ENCODE results near the gene TLL1. TPM values are rescaled to one million over a fixed set of nuclear protein-coding genes. Genes with fewer than 3 reads are reported as not detected.

The TLL1 gene
- total RNA-seq, 1 donor from 2014 or later, result 7.9 TPM

DNA sequence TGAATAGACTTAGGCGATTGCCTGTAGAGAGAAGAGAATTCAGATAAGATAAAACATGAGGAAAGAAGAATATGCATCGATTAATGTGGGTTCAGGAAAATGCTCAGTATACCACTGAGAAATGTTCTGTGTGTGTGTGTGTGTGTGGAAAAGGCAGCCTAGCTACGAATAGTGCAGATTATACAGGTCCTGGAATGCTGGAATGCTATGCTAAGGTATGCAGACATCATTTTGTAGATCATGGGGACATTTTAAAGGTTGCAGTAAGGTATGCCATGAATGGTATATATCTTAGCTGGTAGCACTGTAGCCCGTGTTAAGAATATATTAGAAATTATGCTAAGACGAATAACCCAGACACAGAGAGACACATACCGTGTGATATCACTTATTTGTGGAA lies 267.9 kb downstream of the TLL1 start:
- H3K27me3 ChIP-seq, result no peaks in the 10 kb centered on the region
- intact Hi-C loops (cut with DNase I), result no loop called here

DNA sequence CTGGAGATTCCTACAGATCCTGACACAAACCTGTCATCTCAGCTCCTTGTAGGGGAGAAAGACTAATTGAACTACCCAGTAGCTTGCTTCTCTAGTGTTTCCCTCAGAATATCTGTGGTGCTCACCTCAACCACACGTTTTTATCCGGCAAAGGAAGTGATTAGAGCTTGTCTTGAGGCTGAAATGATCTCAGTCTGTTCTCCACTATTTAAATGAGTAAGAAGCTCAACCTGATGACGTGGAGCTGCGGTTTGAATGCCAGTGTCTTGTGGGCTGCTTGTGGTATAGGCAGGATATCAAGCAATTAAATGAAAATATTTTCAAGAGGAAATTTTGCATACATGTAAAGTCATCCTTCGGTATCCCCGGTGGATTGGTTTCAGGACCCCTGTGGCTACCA lies 270.2 kb downstream of the TLL1 start:
- Histone ChIP-seq H3K4me3 (no peak overlapping the region), H3K9me3 (no peaks in the 10 kb centered on the region), H3K27me3 (no peaks in the 10 kb centered on the region), H3K27ac (no peak overlapping the region), H3K4me1 (no peaks in the 10 kb centered on the region), H3K36me3 (no peaks in the 10 kb centered on the region)
- TF ChIP-seq POLR2AphosphoS5 (IDR thresholded peaks at IDR 0.05; ENCODE audit: insufficient read depth in 1 of 2, low read depth in 1 of 2), result no peak
- TF ChIP-seq, protein P1, sequence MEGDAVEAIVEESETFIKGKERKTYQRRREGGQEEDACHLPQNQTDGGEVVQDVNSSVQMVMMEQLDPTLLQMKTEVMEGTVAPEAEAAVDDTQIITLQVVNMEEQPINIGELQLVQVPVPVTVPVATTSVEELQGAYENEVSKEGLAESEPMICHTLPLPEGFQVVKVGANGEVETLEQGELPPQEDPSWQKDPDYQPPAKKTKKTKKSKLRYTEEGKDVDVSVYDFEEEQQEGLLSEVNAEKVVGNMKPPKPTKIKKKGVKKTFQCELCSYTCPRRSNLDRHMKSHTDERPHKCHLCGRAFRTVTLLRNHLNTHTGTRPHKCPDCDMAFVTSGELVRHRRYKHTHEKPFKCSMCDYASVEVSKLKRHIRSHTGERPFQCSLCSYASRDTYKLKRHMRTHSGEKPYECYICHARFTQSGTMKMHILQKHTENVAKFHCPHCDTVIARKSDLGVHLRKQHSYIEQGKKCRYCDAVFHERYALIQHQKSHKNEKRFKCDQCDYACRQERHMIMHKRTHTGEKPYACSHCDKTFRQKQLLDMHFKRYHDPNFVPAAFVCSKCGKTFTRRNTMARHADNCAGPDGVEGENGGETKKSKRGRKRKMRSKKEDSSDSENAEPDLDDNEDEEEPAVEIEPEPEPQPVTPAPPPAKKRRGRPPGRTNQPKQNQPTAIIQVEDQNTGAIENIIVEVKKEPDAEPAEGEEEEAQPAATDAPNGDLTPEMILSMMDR (IDR thresholded peaks at IDR 0.05), result no peak
- intact Hi-C loops (cut with DNase I), result no loop called here
- no peak for DNase-seq (ENCODE audit: extremely low spot score in 2 of 2)

More for the DNA sequence above, 267.9 kb downstream of the TLL1 start:
- H3K4me1 ChIP-seq, result no peaks in the 10 kb centered on the region
- H3K36me3 ChIP-seq, result no peaks in the 10 kb centered on the region
- H3K9me3 ChIP-seq, result no peaks in the 10 kb centered on the region
- TF ChIP-seq, protein P1 (IDR thresholded peaks at IDR 0.05), result no peak
- TF ChIP-seq POLR2A (IDR thresholded peaks at IDR 0.05) (no peak), POLR2AphosphoS5 (IDR thresholded peaks at IDR 0.05; ENCODE audit: insufficient read depth in 1 of 2, low read depth in 1 of 2) (no peak)
- no peak overlapping the region for H3K27ac ChIP-seq
- no peak for DNase-seq (ENCODE audit: extremely low spot score in 2 of 2)
- H3K4me3 ChIP-seq, result no peak overlapping the region

DNA sequence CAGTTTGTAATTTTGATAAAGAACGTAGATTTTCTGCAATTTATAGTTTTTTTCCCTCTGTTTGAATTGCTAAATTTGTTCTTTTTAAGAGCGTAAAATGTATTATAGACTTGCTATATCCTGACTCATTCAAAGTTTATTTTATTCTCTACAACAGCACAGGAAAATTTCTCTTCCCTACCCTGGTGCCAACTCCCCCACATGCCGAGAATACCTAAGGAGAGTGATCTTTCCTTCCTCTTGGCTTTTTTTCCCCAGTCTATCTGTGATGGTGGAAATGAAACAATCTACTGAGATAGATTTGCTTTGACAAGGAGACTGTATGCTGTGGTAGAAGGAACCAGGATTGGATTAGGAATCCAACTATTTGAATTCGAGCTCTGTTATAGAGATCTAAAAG lies 271.6 kb downstream of the TLL1 start:
- no peaks in the 10 kb centered on the region for H3K9me3 ChIP-seq
- TF ChIP-seq POLR2AphosphoS5 (IDR thresholded peaks at IDR 0.05; ENCODE audit: insufficient read depth in 1 of 2, low read depth in 1 of 2), result no peak
- no peak for TF ChIP-seq POLR2A (IDR thresholded peaks at IDR 0.05)
- TF ChIP-seq, protein P1 (IDR thresholded peaks at IDR 0.05), result no peak
- H3K27me3 ChIP-seq, result no peaks in the 10 kb centered on the region
- H3K27ac ChIP-seq, result no peak overlapping the region
- intact Hi-C loops (cut with DNase I), result no loop called here
- DNase-seq (ENCODE audit: extremely low spot score in 2 of 2), result no peak
- H3K4me1 ChIP-seq, result no peaks in the 10 kb centered on the region
- H3K36me3 ChIP-seq, result no peaks in the 10 kb centered on the region
- H3K4me3 ChIP-seq, result no peak overlapping the region

DNA sequence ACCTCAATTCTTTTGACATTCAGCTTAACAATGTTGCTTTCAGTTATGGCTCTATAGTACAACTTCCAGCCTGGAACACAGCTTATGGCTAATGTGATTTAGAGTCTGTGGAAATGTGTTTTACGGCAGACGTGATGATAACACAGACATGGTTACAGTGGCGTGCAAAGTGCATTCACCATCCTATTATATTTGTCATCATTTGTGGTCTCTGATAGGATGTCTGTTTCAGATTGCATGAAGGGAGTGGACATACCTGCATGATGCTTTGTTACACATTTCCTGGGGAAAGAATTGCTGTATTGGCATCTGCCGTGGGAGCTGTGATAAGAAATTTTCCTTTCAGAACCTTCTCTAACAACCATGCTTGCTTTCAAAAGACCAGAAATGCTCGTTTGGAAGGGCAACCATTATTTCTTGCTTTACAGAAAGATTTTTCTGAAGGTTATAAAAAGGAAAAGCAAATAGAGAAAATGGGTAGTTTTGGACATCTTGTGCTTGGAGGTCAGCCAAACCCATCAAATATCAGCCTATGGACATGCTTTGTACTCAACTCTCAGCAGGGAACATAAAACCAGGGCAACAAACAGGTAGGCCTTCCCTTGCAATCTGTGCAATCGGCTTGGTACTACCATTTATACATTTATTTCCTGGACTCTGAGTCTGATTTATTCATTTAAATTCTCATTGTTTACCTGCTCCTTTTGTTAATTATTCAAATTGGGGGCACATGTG lies 273.9 kb downstream of the TLL1 start:
- Histone ChIP-seq H3K27ac (no peak overlapping the region), H3K4me3 (no peak overlapping the region), H3K27me3 (no peaks in the 10 kb centered on the region), H3K36me3 (no peaks in the 10 kb centered on the region), H3K4me1 (no peaks in the 10 kb centered on the region), H3K9me3 (no peaks in the 10 kb centered on the region)
- intact Hi-C loops (cut with DNase I), result no loop called here
- TF ChIP-seq POLR2AphosphoS5 (IDR thresholded peaks at IDR 0.05; ENCODE audit: insufficient read depth in 1 of 2, low read depth in 1 of 2) (no peak), POLR2A (IDR thresholded peaks at IDR 0.05) (no peak)
- TF ChIP-seq, protein P1 (IDR thresholded peaks at IDR 0.05), result no peak
- no peak for DNase-seq (ENCODE audit: extremely low spot score in 2 of 2)

Small RNA genes lying within 50 kb of the gene (small RNA-seq; reads per million reads assigned to genes)
- not detected for gene RNA5SP170

Measured in vagina (tissue), 2 donors.